ENCODE measurements around the gene SESN1. TPM values are rescaled to one million over a fixed set of nuclear protein-coding genes. Genes with fewer than 3 reads are reported as not detected.
A peak's percentile ranks its signal among the peaks of the same experiment; 100 is the strongest.

The SESN1 gene
- polyA plus RNA-seq, 3 donors, result 1.8 to 21.0 (median 3.1) TPM

DNA sequence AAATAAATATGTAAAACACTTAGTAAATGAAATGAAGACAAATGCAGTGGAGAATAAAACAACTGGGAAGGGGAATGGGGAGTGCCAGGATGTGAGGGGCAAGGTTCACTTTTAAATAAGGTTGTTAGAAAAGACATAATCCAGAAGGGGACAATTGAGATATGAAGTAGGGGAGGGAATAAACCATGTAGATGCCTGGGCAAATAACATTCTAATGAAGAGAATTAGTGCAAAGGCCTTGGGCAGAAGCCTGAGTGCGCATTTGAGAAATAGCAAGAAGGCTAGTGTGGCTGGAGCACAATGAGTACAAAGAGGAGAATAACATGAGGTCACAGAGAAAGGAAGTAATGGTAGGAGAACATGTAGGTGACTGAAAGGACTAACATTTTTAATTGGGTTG is 3.0 kb upstream of the SESN1 start:
- H3K9me3 ChIP-seq (replicated peaks in 1 of 2; ENCODE audit: control insufficient read depth in 1 of 2, insufficient read depth in 1 of 2, low read length in 2 of 2), result no peaks in the 10 kb centered on the region
- Mint-ChIP-seq H3K27me3 (ENCODE audit: low read depth in 3 of 3) (peaks cover 0 to 5% (median 0%) of the 10 kb centered on the region in 3 donors), H3K4me1 (peaks cover 25% of the 10 kb centered on the region), H3K4me3 (no peak overlapping the region), H3K9me3 (no peaks in the 10 kb centered on the region), H3K36me3 (peaks cover 8 to 13% of the 10 kb centered on the region in 2 donors), H3K27ac (peak overlapping the region in 1 of 7 donors; percentile 55)
- H3K4me3 ChIP-seq (replicated peaks in 1 of 3; ENCODE audit: low read depth in 2 of 3, low read length in 3 of 3), result no peak overlapping the region
- intact Hi-C loops (cut with micrococcal nuclease), result loop anchor here (5.0 to 10.0 kb wide), 5 partner anchors 275 to 1133 kb away; partner anchors contain the start of genes AK9 (in 1 of the 2), CD164 (in 1 of the 2), FIG4 (in 1 of the 2) and MICAL1 (in 1 of the 2)
- peaks cover 52% of the 10 kb centered on the region for H3K79me2 ChIP-seq (ENCODE audit: insufficient read depth, low read length)
- WGBS (ENCODE audit: insufficient coverage), result 100% methylated on average over 1 of the region's 1 CpG
- peaks cover 12% of the 10 kb centered on the region for H4K20me1 ChIP-seq (ENCODE audit: insufficient read depth, low read length)
- peaks cover 0 to 3% of the 10 kb centered on the region in 2 donors for H3K36me3 ChIP-seq (replicated peaks in 1 of 2; ENCODE audit: control insufficient read depth in 1 of 2, insufficient read depth in 2 of 2, low read length in 2 of 2)
- DNase-seq, result no peak
- no peak overlapping the region for H3K9ac ChIP-seq (ENCODE audit: insufficient read depth, low read length, poor library complexity, severe bottlenecking)
- peaks cover 10 to 25% of the 10 kb centered on the region in 2 donors for H3K4me1 ChIP-seq (ENCODE audit: control insufficient read depth in 1 of 2, insufficient read depth in 2 of 2, low read length in 2 of 2)
- no peaks in the 10 kb centered on the region for H3K27me3 ChIP-seq (ENCODE audit: control insufficient read depth in 2 of 2, insufficient read depth in 2 of 2, low read length in 2 of 2)
- TF ChIP-seq CTCF (IDR thresholded peaks at IDR 0.05), result no peak
- no peak overlapping the region for H3K27ac ChIP-seq (ENCODE audit: low read depth in 1 of 2, low read length in 2 of 2)
- H2AFZ ChIP-seq (ENCODE audit: insufficient read depth, low read depth, low read length, poor library complexity, severe bottlenecking), result no peak overlapping the region
- H3K4me2 ChIP-seq (replicated peaks; ENCODE audit: extremely low read depth, low read length, poor library complexity, severe bottlenecking), result no peak overlapping the region

DNA sequence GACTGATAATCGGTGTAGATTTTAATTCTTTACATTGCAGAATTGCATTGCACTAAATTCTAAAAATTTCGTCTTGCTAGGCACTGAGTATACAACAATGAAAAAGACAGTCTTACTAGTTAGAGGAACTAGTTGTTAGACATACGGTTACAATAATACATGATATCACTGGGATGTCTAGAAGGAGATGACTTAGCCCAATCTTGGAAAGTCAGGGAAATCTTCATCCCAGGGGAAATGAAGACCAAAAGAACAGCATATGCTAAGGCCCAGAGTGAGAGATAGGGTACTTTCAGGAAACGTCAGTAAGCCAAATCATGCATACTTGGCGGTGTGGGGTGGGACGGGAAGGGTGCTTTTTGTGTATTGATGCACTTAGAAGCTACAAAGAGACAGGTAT is 1.6 kb upstream of the SESN1 start:
- no peak for TF ChIP-seq CTCF (IDR thresholded peaks at IDR 0.05)
- Mint-ChIP-seq H3K36me3 (peaks cover 1 to 8% of the 10 kb centered on the region in 2 donors), H3K27me3 (ENCODE audit: low read depth in 3 of 3) (peaks cover 0 to 5% (median 0%) of the 10 kb centered on the region in 3 donors), H3K9me3 (no peaks in the 10 kb centered on the region), H3K27ac (peak overlapping the region in 3 of 7 donors; percentile 63 to 100 (median 100)), H3K4me1 (peaks cover 39% of the 10 kb centered on the region), H3K4me3 (peak overlapping the region; percentile 94 to 98)
- Histone ChIP-seq H3K79me2 (ENCODE audit: insufficient read depth, low read length) (peaks cover 64% of the 10 kb centered on the region), H3K27me3 (ENCODE audit: control insufficient read depth in 2 of 2, insufficient read depth in 2 of 2, low read length in 2 of 2) (no peaks in the 10 kb centered on the region), H3K27ac (ENCODE audit: low read depth in 1 of 2, low read length in 2 of 2) (peak overlapping the region in 1 of 2 donors; percentile 95), H3K9ac (ENCODE audit: insufficient read depth, low read length, poor library complexity, severe bottlenecking) (peak overlapping the region; percentile 88), H3K9me3 (replicated peaks in 1 of 2; ENCODE audit: control insufficient read depth in 1 of 2, insufficient read depth in 1 of 2, low read length in 2 of 2) (no peaks in the 10 kb centered on the region), H3K36me3 (replicated peaks in 1 of 2; ENCODE audit: control insufficient read depth in 1 of 2, insufficient read depth in 2 of 2, low read length in 2 of 2) (no peaks in the 10 kb centered on the region), H3K4me2 (replicated peaks; ENCODE audit: extremely low read depth, low read length, poor library complexity, severe bottlenecking) (peak overlapping the region; percentile 93), H4K20me1 (ENCODE audit: insufficient read depth, low read length) (peaks cover 25% of the 10 kb centered on the region), H3K4me3 (replicated peaks in 1 of 3; ENCODE audit: low read depth in 2 of 3, low read length in 3 of 3) (peak overlapping the region; percentile 84 to 98 (median 86)), H3K4me1 (ENCODE audit: control insufficient read depth in 1 of 2, insufficient read depth in 2 of 2, low read length in 2 of 2) (peaks cover 24 to 40% of the 10 kb centered on the region in 2 donors), H2AFZ (ENCODE audit: insufficient read depth, low read depth, low read length, poor library complexity, severe bottlenecking) (peak overlapping the region; percentile 93)
- 19% methylated on average over 3 of the region's 6 CpGs for WGBS (ENCODE audit: insufficient coverage)
- intact Hi-C loops (cut with micrococcal nuclease), result loop anchor here (5.0 to 10.0 kb wide), 5 partner anchors 276 to 1131 kb away; partner anchors contain the start of genes AK9 (in 1 of the 2), CD164 (in 1 of the 2), FIG4 (in 1 of the 2) and MICAL1 (in 1 of the 2)
- DNase-seq, result no peak
